Transverse colon (tissue), 4 donors: ENCODE data around the gene FAM83E. TPM values are rescaled to one million over a fixed set of nuclear protein-coding genes. Genes with fewer than 3 reads are reported as not detected.
A peak's percentile ranks its signal among the peaks of the same experiment; 100 is the strongest.

Experiments used
- DNase-seq: peaks from one replicate; pipeline ENCODE4 v3.0.0-alpha.2; 2019
- H3K27ac ChIP-seq, 4 donors: fragments of 200-600 bp; sonication (generic); 2 replicates each; pipeline ENCODE4 v1.5.1; 2016 to 2018; ENCODE audit warnings: inconsistent platforms in 4 of 4
- H3K27me3 ChIP-seq: fragments of 200-600 bp; sonication (generic); 2 replicates; pipeline ENCODE4 v1.5.1; 2017; ENCODE audit warnings: inconsistent platforms
- H3K36me3 ChIP-seq, 4 donors: fragments of 200-600 bp; sonication (generic); 2 replicates each; pipeline ENCODE4 v1.5.1; 2017 to 2019; ENCODE audit warnings: inconsistent platforms in 4 of 4
- H3K4me1 ChIP-seq, 4 donors: fragments of 200-600 bp; sonication (generic); 2 replicates each; pipeline ENCODE4 v1.5.1; 2017 to 2020; ENCODE audit warnings: inconsistent platforms in 4 of 4
- H3K4me3 ChIP-seq, 4 donors: fragments of 200-600 bp; sonication (generic); 1 replicate in 1 of 4; 2 replicates in 3 of 4; pipeline versions ENCODE4 v1.5.1 to v1.6.1; 2017 to 2019; ENCODE audit warnings: inconsistent platforms in 4 of 4
- H3K9me3 ChIP-seq, 2 donors: fragments of 200-600 bp; sonication (generic); 2 replicates each; pipeline ENCODE4 v1.5.1; 2017 to 2019; ENCODE audit warnings: inconsistent platforms in 2 of 2
- EP300 ChIP-seq: sonication (generic); formaldehyde crosslinking; IDR thresholded peaks from one replicate; pipeline ENCODE4 v1.6.1; 2017; ENCODE audit warnings: antibody characterized with exemption, low read depth
- POLR2A ChIP-seq: fragments of 450-650 bp; IDR thresholded peaks from one replicate; pipeline ENCODE4 v1.6.1; 2016; ENCODE audit warnings: antibody characterized with exemption, mild to moderate bottlenecking, moderate library complexity
- POLR2AphosphoS5 ChIP-seq, 3 donors: sonication (generic); formaldehyde crosslinking; IDR thresholded peaks; one replicate each; pipeline ENCODE4 v1.6.1; 2016; ENCODE audit warnings: antibody characterized with exemption in 3 of 3
- WGBS, 2 donors: methylation state at CpG; one replicate each; pipeline ENCODE4 v1.1.5; 2018; ENCODE audit warnings: low coverage in 1 of 2; 5-methylcytosine and 5-hydroxymethylcytosine counted together
- in situ Hi-C, 4 donors: fragments of 200-750 bp; cut with MboI; loops; one replicate each; pipeline versions ENCODE4 v1.15.0 to v1.15.1; 2017; ENCODE audit warnings: low sequenced_read_pairs in 3 of 4, low pct_ligation_motif_present in 1 of 4, low pct_unique_long_range_greater_than_20kb in 1 of 4
- intact Hi-C: fragments of 100-400 bp; cut with DNase I; formaldehyde crosslinking; loops from one replicate; pipeline ENCODE4 v1.15.1; 2023; ENCODE audit warnings: low total_unique reads
- total RNA-seq, 4 donors: library from RNA; depleted of rRNA; stranded (reverse); fragments of >200 nt; gene quantifications; one replicate each; pipeline ENCODE4 v1.1.0, GENCODE V29; 2016
- TF ChIP-seq, protein P1 (sequence below), 5 experiments: fragments of 200-600 bp in 3 of 5; fragments of 450-650 bp in 2 of 5; sonication (generic) in 3 of 5; IDR thresholded peaks; 1 replicate in 2 of 5; 2 replicates in 3 of 5; pipeline ENCODE4 v1.5.1; 2016 to 2017; ENCODE audit warnings: antibody characterized with exemption in 5 of 5, inconsistent platforms in 3 of 5, mild to moderate bottlenecking in 2 of 5, moderate library complexity in 1 of 5

Gene FAM83E
- total RNA-seq, 4 donors from 2014 or later: 97.0 to 746 (median 203) TPM

- TF ChIP-seq EP300 (no peak), POLR2AphosphoS5 (IDR thresholded peaks at IDR 0.05) (no peak), POLR2A (no peak)
- TF ChIP-seq, protein P1, sequence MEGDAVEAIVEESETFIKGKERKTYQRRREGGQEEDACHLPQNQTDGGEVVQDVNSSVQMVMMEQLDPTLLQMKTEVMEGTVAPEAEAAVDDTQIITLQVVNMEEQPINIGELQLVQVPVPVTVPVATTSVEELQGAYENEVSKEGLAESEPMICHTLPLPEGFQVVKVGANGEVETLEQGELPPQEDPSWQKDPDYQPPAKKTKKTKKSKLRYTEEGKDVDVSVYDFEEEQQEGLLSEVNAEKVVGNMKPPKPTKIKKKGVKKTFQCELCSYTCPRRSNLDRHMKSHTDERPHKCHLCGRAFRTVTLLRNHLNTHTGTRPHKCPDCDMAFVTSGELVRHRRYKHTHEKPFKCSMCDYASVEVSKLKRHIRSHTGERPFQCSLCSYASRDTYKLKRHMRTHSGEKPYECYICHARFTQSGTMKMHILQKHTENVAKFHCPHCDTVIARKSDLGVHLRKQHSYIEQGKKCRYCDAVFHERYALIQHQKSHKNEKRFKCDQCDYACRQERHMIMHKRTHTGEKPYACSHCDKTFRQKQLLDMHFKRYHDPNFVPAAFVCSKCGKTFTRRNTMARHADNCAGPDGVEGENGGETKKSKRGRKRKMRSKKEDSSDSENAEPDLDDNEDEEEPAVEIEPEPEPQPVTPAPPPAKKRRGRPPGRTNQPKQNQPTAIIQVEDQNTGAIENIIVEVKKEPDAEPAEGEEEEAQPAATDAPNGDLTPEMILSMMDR (IDR thresholded peaks at IDR 0.05): no peak
- Histone ChIP-seq H3K27me3 (no peaks in the 10 kb centered on the region), H3K36me3 (peaks cover 0 to 19% (median 6%) of the 10 kb centered on the region in 4 donors), H3K4me3 (peak overlapping the region in 2 of 4 donors; percentile 11 to 33), H3K4me1 (peaks cover 24 to 50% (median 48%) of the 10 kb centered on the region in 4 donors), H3K27ac (peak overlapping the region; percentile 90 to 97 (median 94)), H3K9me3 (no peaks in the 10 kb centered on the region)
- intact Hi-C loops: no loop called here
- 48% methylated on average over 17 of the region's 19 CpGs; no CpG with 5 or more reads in 1 of the 2 donors for WGBS, 2 donors
- in situ Hi-C loops: no loop called here
- DNase-seq: no peak
Observed at GRCh38 chr19:48615231-48616040, 560 bp upstream of the FAM83E start.

DNA sequence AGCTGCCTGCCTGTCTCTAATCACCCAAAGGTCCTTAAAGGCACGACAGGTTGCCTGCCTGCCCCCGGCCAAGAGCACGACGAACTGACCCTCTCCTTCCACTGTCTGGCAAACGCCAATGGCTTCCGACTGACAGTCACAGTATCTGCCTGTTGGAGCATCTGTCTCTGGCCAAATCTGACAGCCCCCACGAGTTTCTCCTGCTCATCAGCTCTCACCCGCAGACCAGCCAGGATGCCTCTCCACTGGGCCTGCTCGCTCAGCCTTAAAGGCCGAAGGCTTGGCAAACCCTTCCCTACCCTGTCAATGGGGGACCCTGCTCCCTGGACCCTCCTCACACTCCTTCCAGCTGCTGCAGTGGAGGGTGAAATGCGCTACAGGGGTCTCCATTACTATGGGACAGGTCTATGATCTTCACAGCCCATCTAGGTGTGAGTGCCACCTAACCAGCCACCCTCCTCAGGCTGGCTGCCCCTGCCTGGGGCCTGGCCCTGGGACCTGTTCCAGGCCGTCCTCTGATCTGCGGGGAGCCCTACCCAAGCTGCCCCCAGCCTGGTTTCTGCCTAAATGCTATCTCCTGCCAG is 932 bp downstream of the FAM83E start:
- peaks cover 24 to 41% (median 40%) of the 10 kb centered on the region in 4 donors for H3K4me1 ChIP-seq
- in situ Hi-C loops (no loop called here), intact Hi-C loops (no loop called here)
- DNase-seq: no peak
- peak overlapping the region in 3 of 4 donors; percentile 33 to 50 (median 36) for H3K4me3 ChIP-seq
- no peaks in the 10 kb centered on the region for H3K27me3 ChIP-seq
- 46% methylated on average over 13 of the region's 13 CpGs; no CpG with 5 or more reads in 1 of the 2 donors for WGBS, 2 donors
- peaks cover 0 to 19% (median 6%) of the 10 kb centered on the region in 4 donors for H3K36me3 ChIP-seq
- TF ChIP-seq POLR2A (no peak), POLR2AphosphoS5 (IDR thresholded peaks at IDR 0.05) (no peak), EP300 (no peak)
- TF ChIP-seq, protein P1 (IDR thresholded peaks at IDR 0.05): no peak
- H3K9me3 ChIP-seq: no peaks in the 10 kb centered on the region
- peak overlapping the region; percentile 90 to 97 (median 94) for H3K27ac ChIP-seq

DNA sequence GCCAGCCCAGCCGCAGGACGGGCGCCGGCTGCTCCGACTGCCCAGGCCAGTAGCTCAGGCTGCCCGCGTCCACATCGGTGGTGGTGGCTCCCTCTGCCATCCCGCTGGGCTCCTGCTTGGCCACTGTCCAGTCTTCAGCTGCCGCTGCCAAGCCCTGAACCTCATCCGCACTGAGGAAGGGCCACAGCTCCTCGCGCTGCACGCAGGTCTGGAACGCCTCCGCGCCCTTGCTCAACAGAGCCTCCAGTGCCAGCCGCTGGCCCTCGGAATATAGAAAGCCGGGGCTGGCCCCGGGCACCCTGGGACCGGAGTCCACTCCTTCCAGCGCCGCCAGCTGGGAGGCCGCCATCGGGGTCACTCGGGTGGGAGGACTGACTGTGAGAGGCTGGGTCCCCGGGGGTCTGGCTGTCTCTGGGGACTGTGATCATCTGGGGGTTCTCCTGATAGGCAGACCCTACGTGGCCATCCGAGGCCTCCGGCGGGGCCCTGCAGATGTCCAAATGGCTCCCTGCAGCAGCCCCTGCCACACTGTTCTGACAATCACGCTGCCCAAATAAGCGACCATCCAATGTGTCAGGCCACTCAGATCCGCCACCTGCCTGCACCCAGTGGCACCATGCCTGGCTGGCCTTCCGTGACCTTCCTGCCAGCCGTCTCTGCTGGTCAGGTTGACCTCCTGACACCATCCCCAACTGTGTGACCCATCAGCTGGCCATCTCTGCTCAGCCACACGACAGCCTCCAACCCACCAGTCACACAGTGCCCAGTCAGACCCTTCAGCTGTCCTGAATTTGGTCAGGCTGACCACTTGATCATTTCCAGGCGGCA is 1.6 kb downstream of the FAM83E start:
- Histone ChIP-seq H3K4me3 (peak overlapping the region in 3 of 4 donors; percentile 33 to 50 (median 36)), H3K27ac (peak overlapping the region; percentile 90 to 97 (median 94))

More for the DNA sequence above, 1.6 kb downstream of the FAM83E start:
- Histone ChIP-seq H3K27me3 (no peaks in the 10 kb centered on the region), H3K9me3 (no peaks in the 10 kb centered on the region), H3K36me3 (peaks cover 0 to 19% (median 6%) of the 10 kb centered on the region in 4 donors), H3K4me1 (peaks cover 24 to 39% (median 38%) of the 10 kb centered on the region in 4 donors)
- whole genome bisulfite sequencing, 2 donors: 44% methylated on average over 25 of the region's 39 CpGs; no CpG with 5 or more reads in 1 of the 2 donors
- in situ Hi-C loops (no loop called here), intact Hi-C loops (no loop called here)
- DNase-seq: peak; percentile 72
- peak; percentile 64 for TF ChIP-seq POLR2A
- TF ChIP-seq, protein P1 (IDR thresholded peaks at IDR 0.05): no peak
- TF ChIP-seq POLR2AphosphoS5 (IDR thresholded peaks at IDR 0.05): peak in 1 of 3 donors; percentile 33
- TF ChIP-seq EP300: no peak
